Nephron (organoid): ENCODE measurements around the gene CAPNS1.
"Not testable (repeated sequence)": the region's sequence is repeated elsewhere in the genome, so short reads cannot be mapped to it uniquely, and the experiment has no call there.

Experiments used
- H3K27ac Mint-ChIP-seq, 3 experiments: 2 replicates each; pipeline ENCODE4 v1.8.0; 2020; ENCODE audit warnings: mixed read lengths in 3 of 3, mild to moderate bottlenecking in 2 of 3, moderate library complexity in 1 of 3
- H3K27me3 Mint-ChIP-seq: 2 replicates; pipeline ENCODE4 v1.8.0; 2021; ENCODE audit warnings: low read depth, mild to moderate bottlenecking, moderate library complexity, mixed read lengths
- H3K36me3 Mint-ChIP-seq: 2 replicates; pipeline ENCODE4 v1.8.0; 2020; ENCODE audit warnings: low read depth, mixed read lengths
- H3K4me1 Mint-ChIP-seq: 2 replicates; pipeline ENCODE4 v1.8.0; 2020; ENCODE audit warnings: mixed read lengths
- H3K4me3 Mint-ChIP-seq, 3 experiments: 2 replicates each; pipeline ENCODE4 v1.8.0; 2020; ENCODE audit warnings: mild to moderate bottlenecking in 3 of 3, mixed read lengths in 3 of 3, moderate library complexity in 2 of 3
- H3K9me3 Mint-ChIP-seq: 2 replicates; pipeline ENCODE4 v1.8.0; 2020; ENCODE audit warnings: mixed read lengths
- TF ChIP-seq, protein P1 (sequence below), 3 experiments: fragments of 200-600 bp; sonication (generic); IDR thresholded peaks; one replicate each; pipeline ENCODE4 v1.5.0; 2021; ENCODE audit warnings: antibody characterized with exemption in 3 of 3; ENCODE audit not compliant: unreplicated experiment in 3 of 3

The CAPNS1 gene

DNA sequence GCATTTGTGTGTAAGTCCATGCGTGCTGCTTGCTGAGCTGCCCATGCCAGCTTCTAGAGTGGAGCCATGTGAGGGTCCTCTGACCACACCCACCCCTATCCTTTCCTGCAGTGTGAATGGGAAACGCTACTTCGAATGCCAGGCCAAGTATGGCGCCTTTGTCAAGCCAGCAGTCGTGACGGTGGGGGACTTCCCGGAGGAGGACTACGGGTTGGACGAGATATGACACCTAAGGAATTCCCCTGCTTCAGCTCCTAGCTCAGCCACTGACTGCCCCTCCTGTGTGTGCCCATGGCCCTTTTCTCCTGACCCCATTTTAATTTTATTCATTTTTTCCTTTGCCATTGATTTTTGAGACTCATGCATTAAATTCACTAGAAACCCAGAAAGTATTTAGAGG lies 14.3 kb upstream of the CAPNS1 start:
- Mint-ChIP-seq H3K27me3 (no peaks in the 10 kb centered on the region), H3K4me1 (peaks cover 5% of the 10 kb centered on the region), H3K4me3 (no peak overlapping the region), H3K36me3 (peaks cover 23% of the 10 kb centered on the region), H3K9me3 (no peaks in the 10 kb centered on the region), H3K27ac (peak overlapping the region in 2 of 3 experiments; percentile 19 to 37)
- TF ChIP-seq, protein P1, sequence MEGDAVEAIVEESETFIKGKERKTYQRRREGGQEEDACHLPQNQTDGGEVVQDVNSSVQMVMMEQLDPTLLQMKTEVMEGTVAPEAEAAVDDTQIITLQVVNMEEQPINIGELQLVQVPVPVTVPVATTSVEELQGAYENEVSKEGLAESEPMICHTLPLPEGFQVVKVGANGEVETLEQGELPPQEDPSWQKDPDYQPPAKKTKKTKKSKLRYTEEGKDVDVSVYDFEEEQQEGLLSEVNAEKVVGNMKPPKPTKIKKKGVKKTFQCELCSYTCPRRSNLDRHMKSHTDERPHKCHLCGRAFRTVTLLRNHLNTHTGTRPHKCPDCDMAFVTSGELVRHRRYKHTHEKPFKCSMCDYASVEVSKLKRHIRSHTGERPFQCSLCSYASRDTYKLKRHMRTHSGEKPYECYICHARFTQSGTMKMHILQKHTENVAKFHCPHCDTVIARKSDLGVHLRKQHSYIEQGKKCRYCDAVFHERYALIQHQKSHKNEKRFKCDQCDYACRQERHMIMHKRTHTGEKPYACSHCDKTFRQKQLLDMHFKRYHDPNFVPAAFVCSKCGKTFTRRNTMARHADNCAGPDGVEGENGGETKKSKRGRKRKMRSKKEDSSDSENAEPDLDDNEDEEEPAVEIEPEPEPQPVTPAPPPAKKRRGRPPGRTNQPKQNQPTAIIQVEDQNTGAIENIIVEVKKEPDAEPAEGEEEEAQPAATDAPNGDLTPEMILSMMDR (IDR thresholded peaks at IDR 0.05; ENCODE audit: unreplicated experiment in 3 of 3) = no peak

DNA sequence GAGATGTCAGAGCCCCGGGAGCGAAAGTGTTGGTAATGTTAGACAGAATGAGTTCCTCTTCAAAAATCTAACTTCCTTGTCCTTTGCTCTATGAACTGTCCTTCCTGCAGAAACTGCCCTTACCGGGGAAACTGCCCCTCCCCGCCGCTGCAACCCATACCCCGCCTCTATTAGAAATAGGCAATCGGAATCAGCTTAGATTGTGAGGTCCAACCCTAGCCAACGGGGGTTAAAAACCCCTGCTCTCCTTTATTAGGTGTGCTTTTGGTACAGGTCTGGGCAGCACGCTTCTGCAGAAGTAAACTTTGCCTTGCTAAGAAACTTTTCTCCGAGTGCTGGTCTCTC lies 11.5 kb upstream of the CAPNS1 start:
- Mint-ChIP-seq H3K27ac (peak overlapping the region; percentile 74 to 99 (median 94)), H3K4me1 (peaks cover 5% of the 10 kb centered on the region), H3K36me3 (peaks cover 14% of the 10 kb centered on the region), H3K4me3 (peak overlapping the region; percentile 84 to 90 (median 88)), H3K27me3 (no peaks in the 10 kb centered on the region), H3K9me3 (no peaks in the 10 kb centered on the region)
- TF ChIP-seq, protein P1 (IDR thresholded peaks at IDR 0.05; ENCODE audit: unreplicated experiment in 3 of 3) = no peak

DNA sequence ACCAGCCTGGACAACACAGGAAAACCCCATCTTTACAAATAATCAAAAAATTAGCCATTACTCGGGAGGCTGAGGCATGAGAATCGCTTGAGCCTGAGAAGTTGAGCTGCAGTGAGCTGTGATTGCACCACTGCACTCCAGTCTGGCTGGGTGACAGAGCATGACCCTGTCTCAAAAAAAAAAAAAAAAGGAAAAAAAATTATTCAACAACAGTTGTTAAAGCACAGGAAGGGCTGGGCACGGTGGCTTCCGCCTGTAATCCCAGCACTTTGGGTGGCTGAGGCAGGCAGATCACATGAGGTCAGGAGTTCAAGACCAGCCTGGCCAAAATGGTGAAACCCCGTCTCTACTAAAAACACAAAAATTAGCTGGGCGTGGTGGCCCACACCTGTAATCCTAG lies 8.6 kb upstream of the CAPNS1 start:
- H3K9me3 Mint-ChIP-seq, H3K36me3 Mint-ChIP-seq, H3K4me3 Mint-ChIP-seq, H3K4me1 Mint-ChIP-seq, H3K27me3 Mint-ChIP-seq, H3K27ac Mint-ChIP-seq: not testable (repeated sequence)

DNA sequence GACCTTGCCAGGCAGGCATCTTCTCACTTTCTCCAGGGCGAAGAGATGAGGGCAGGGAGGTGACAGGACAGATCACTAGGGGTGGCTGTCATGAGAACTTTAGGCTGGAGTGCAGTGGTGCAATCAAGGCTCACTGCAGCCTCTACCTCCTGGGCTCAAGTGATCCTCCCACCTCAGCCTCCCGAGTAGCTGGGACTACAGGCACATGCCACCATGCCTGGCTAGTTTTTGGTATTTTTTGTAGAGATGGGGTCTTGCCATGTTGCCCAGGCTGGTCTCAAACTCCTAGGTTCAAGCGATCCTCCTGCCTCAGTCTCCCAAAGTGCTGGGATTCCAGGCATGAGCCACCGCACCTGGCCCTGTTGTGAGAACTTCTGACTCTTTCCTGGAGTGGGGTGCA lies 5.0 kb upstream of the CAPNS1 start:
- H3K36me3 Mint-ChIP-seq, H3K4me3 Mint-ChIP-seq, H3K27ac Mint-ChIP-seq, H3K27me3 Mint-ChIP-seq, H3K9me3 Mint-ChIP-seq, H3K4me1 Mint-ChIP-seq: not testable (repeated sequence)

DNA sequence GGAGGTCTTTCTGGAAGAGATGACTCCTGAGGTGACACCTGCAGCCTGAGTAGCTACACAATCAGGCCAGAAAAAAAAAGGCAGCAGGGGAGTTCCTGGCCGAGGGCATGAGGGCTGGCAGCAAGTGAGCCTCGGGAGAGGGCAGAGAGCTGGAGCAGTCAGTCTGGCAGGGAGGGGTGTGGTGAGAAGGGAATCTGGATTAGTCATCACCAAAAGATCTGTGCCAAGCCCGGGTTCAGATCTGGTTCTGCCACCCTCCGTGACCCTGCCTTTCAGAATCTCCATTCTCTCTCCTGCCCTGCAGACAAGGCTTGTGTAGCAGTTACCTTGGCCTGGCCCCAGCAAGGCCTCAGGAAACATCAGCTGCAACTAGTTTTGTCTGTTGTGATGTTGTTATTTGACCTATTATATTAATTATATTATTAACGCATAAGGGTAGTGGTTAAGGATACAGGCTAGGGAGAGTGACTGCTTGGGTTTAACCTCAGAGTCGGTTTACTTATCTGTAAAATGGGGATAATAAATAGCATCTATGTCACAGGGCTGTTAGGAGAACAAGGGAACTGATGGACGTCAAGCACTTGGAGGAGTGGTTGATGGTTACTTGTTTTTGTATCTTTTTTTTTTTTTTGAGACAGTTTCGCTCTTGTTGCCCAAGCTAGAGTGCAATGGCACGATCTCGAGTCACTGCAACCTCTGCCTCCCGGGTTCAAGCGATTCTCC lies 2.7 kb upstream of the CAPNS1 start:
- H3K9me3 Mint-ChIP-seq = no peaks in the 10 kb centered on the region
- H3K4me1 Mint-ChIP-seq = peaks cover 9% of the 10 kb centered on the region
- peak overlapping the region; percentile 15 to 50 (median 36) for H3K4me3 Mint-ChIP-seq
- H3K27ac Mint-ChIP-seq = peak overlapping the region; percentile 21 to 39 (median 28)
- H3K27me3 Mint-ChIP-seq = peaks cover 5% of the 10 kb centered on the region
- TF ChIP-seq, protein P1 (IDR thresholded peaks at IDR 0.05; ENCODE audit: unreplicated experiment in 3 of 3) = no peak
- H3K36me3 Mint-ChIP-seq = peaks cover 12% of the 10 kb centered on the region

DNA sequence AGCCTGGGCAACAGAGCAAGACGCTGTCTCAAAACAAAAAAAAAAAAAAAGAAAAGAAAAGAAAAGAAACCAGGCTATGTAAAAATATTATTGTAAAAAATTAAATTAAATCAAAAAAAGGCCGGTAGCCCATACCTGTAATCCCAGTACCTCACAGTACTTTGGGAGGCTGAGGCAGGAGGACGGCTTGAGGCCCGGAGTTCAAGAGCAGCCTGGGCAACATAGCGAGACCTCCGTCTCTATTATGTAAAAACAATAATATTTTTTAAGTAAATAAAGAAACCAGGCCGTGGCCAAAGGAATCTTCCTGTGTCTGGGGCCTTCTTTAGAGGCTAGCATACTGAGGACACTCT lies 770 bp upstream of the CAPNS1 start:
- Mint-ChIP-seq H3K9me3 (no peaks in the 10 kb centered on the region), H3K27me3 (peaks cover 5% of the 10 kb centered on the region), H3K4me3 (peak overlapping the region; percentile 98 to 99 (median 99)), H3K27ac (peak overlapping the region; percentile 95 to 98 (median 98)), H3K36me3 (peaks cover 24% of the 10 kb centered on the region), H3K4me1 (peaks cover 9% of the 10 kb centered on the region)
- TF ChIP-seq, protein P1 (IDR thresholded peaks at IDR 0.05; ENCODE audit: unreplicated experiment in 3 of 3) = no peak

DNA sequence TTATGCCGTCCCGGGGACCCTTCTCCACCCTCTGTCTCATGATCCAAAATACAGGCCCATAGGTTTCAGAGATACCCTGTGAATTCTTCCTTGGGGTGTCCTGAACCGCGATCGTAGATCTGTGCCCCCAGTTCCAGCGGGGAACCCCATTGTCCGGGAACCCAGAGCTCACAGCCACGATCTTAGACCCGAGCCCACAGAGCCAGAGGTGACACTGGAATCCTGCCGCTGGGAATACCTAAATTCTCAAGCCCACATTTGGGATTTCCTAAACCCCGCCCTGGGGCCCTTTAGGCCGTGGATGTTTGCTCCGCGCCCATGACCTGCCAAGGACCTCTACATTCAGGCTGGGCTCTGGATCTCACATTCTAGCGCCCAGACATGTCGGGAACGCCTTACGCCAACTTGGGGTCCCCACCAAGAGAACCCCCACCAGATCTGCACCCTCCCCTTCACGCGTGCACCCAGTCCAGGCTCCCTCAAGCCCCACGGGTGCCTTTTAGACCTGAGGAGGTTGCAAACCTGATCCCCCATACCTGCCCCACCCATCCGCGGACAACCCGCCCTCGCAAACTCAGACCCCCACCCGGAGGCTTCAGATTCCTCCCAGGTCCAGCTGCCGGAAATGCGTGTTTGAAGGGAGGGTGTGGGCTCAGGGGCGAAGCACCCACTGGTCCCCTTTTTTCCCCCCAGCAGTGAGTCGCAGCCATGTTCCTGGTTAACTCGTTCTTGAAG lies 605 bp downstream of the CAPNS1 start:
- Mint-ChIP-seq H3K9me3 (no peaks in the 10 kb centered on the region), H3K36me3 (peaks cover 32% of the 10 kb centered on the region), H3K27me3 (peaks cover under 1% of the 10 kb centered on the region), H3K4me3 (peak overlapping the region; percentile 98 to 99 (median 99)), H3K4me1 (peaks cover 9% of the 10 kb centered on the region), H3K27ac (peak overlapping the region; percentile 95 to 98 (median 98))
- TF ChIP-seq, protein P1 (IDR thresholded peaks at IDR 0.05; ENCODE audit: unreplicated experiment in 3 of 3) = no peak
